ENCODE data around the gene GNAO1.

GNAO1 gene

DNA sequence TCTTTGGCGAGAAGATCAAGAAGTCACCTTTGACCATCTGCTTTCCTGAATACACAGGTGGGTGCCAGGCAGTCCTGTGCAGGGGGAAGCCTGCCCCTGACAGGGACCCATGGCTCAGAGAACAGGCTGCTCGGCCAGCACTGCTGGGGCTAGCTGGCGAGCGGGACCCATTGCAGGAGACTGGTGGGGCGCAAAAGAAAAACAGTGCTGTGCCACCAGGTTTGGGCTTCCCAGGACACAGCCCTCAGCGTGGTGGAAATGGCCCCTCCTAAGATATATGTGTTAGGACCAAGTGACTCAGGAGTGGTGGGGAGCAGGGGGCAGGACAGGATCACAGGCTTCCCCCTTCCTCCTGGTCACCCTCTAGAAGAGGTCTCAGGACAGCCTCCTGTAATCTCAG lies 160.2 kb downstream of the GNAO1 start:
- DNase-seq, result no peak

DNA sequence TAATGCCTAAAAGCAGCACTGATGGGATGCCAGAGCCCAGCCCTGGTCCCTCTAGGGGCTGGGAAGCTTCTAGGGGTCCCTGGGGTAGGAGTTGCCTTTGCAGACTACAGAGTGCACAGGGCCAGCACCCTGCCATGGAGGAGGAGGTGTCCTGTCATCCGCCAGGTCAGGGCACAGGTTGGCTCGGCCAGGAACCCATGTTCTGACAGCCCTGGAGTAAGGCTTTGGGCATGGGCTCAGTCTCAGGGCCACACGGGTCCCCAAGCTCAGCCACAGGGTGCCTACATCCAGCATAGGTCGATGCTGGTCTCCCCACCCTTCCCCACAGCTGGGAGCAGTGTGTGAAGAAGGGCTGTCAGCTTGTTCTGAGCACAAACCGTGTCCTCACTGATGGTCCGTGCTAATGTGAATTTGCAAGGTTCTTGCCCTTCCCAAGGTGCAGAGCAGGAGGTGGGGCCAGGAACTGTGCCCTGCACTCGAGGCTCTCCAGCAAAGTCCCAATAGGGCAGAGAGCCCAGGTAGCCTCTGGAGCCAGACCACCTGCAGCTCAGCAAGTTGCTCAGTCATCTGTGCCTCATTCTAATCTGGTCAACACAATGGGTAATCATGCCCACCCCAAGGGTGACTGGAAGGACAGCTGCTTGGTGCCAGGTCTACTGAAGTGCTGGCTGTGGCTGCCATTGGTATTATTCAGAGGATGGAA lies 161.2 kb downstream of the GNAO1 start:
- no peak for DNase-seq

DNA sequence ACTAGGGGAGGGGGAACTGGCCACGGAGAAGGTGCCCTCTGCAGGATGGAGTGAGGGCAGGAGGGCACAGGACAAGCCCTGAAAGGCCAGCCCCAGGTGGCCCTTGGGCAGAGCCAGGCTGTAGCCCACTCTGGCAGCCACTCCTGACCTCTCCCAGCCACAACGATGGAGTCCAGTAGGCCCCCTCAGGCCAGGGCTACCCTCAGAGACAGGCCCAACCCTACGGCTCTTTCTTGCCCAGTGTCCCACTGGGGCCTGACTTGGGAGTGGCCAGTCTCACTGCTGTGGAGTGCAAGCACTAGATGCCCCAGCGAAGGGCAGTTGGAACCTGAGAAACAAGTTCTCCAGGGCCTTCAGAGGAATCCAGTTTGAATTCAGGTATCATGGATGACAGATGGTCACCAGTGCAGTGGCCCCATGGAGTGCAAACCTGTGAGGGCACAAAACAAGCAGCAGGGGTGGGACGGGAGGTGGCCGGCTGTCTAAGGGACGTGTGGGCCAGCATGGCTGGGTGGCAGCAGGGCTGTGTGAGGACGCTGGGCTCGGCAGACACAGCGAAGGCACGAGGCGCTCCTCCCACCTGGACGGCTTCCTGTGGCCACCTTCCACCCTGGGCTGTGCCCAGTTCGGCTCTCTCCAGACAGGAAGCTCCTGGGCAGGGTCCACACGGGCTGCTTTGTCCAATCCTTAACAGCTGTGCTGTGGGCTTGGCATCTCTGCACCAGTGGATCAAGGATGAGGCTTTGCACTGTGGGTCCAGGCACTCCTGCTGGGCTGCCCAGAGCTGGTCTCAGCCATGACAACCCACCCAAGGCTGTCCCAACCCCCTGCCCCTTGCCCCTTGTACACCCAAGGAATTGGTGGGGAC lies 162.0 kb downstream of the GNAO1 start:
- DNase-seq, result no peak

DNA sequence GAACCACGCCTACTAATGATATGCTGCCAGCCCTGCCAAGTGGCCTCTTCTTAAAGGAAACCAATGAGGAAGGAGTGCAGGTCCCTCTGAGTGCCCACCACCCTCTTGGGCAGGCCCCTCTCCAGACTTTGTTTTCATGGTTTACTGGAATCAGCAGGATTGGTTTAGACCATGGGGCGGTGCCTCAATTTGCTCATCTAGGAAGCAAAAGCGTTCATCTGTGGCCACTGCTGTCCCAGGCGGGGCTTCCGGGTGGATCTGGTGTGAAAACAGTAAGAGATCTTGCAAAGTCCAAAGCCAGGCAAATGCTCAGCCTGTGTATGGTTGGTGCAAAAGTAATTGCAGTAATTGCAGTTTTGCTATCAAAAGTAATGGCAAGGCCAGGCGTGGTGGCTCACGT lies 162.7 kb downstream of the GNAO1 start:
- DNase-seq, result no peak

DNA sequence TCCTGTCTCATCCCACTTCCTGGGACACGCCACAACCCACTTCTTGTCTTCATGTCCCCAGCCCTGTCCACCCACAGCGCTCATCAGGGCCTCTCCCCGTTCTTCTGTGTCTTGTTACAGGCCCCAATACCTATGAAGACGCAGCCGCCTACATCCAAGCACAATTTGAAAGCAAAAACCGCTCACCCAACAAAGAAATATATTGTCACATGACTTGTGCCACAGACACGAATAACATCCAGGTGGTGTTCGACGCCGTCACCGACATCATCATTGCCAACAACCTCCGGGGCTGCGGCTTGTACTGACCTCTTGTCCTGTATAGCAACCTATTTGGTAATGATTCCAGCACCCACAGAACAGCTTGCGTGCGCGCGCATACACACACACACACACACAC lies 163.5 kb downstream of the GNAO1 start:
- no peak for DNase-seq

DNA sequence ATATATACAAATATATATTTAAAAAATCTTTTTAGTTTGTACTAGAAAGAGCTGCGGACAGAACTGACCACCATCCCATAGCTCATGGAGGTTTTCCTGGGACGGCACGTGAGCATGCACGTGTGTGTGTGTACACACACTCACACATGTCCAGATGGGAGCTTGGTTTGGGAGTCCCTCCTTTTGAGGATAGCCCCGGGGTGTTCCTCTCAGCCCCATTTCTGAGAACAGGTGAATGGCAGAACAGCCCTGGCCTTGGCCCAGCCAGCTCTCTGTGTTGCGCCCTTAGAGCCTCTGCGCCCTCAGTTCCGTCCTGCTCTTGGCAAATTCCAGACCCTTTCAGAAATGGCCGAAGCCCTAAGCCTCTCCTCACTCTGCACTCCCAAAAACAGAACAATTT lies 163.9 kb downstream of the GNAO1 start:
- DNase-seq, result no peak

DNA sequence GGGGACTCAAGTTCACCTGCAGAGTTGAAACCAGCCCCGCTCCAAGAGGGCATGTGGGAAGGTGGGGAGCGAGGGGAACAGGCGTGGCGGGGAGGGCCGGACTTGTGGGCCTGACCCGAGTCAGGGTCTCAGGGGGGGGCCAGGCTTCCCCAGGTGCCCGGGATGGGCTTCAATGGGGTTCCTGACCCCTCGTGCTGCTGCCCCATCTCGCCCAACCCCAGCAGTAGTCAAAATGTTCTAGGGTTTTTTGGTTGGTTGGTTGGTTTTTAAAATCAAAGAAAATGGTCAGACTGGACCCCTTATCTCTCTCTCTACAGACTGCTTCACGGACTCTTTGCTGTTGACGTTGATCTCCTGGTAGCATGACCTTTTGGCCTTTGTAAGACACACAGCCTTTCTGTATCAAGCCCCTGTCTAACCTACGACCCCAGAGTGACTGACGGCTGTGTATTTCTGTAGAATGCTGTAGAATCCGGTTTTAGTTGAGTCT lies 164.5 kb downstream of the GNAO1 start:
- no peak for DNase-seq

DNA sequence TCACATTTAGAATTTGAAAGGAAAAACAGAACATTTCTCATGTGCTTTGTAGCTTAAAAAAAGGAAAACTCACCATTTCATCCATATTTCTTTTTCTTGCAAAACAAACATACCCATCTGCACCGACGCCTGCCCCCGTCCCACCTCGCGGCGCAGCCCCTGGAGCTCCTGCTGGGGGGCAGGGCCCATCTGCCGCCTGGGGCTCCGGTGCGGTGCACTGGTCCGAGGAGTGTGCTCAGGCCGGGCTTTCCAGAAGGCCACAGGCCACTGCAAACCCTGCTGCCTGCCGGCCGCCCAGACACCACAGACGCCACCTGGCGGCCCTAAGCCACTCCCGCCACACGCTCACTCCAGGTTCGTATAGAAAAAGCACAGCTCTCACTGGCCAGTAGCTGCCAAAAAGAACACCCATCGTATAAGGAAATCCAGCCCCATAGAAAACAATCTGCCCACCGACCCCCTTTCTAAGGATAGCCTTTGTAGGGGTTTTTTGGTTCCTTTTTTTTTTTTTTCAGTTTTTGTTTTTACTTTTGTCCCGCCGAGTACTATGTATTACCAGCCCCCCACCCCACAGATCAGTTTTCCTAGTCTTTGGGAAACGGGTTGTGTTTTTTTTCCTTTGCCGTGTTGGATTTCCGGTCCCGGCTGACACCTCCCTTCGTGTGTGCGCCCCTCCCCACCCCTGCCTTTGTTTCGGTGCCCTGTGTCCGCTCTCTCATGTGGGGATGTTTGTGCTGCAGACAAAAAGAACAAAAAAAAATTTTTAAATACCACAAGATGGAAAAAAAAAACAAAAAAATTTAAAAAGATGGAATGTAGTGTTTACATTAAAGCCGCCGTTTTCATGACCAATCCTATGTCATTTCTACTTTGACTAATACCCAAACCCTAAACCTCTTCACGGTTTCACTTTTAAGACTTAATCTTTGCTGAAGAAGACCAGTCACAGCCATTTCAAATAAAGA lies 165.3 kb downstream of the GNAO1 start:
- DNase-seq, result peak; percentile 82

DNA sequence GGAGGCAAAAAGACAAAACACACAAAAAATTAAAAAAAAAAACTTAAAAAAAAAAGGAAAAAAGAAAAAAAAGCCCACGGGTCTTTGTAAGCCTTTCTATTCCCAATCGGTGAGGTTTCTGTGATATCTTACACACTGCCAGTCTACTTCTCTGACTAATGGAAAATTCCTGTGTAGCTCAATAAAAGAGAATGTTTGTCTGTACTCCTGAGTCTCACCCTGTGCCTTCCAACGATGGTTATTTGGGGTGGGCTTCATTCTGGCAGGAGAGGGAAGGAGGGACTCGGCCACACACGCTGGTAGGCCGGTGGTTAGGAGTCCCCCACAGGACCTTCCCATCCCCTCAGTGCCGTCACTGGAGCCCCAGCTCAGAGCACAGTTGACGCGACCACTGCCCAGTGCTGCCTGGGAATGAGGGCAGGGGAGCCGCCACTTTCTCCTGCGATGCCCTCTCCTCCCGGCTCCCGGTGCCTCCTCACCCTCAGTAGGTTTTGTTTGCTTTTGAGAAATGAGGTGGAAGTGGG lies 166.0 kb downstream of the GNAO1 start:
- DNase-seq, result no peak

DNA sequence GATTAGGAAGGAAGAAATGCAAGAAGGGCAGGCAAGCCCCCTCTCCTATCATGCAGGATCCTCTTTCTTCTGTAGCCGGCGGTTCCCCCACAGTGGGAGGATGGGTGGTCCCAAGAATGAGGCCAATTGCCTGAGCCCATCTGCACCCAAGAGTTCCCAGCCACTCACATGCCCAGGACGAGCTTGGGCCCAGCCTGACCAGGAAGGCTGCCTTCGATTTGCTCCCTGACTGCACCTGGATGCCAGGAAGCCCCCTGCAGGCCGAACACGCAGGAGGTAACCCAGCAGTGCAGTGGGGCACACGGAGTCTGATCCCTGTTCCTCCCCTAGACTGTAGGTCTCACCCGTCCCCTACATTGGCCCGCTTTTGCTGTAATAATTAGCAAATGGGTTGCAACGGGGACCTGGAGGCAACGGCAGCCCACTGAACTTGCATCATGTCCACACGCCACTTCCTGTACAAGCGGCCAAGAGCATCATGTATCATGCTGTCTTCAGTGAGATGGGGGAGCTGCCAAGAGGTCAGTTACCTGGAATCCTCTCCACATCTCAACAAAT lies 166.6 kb downstream of the GNAO1 start:
- DNase-seq, result no peak

DNA sequence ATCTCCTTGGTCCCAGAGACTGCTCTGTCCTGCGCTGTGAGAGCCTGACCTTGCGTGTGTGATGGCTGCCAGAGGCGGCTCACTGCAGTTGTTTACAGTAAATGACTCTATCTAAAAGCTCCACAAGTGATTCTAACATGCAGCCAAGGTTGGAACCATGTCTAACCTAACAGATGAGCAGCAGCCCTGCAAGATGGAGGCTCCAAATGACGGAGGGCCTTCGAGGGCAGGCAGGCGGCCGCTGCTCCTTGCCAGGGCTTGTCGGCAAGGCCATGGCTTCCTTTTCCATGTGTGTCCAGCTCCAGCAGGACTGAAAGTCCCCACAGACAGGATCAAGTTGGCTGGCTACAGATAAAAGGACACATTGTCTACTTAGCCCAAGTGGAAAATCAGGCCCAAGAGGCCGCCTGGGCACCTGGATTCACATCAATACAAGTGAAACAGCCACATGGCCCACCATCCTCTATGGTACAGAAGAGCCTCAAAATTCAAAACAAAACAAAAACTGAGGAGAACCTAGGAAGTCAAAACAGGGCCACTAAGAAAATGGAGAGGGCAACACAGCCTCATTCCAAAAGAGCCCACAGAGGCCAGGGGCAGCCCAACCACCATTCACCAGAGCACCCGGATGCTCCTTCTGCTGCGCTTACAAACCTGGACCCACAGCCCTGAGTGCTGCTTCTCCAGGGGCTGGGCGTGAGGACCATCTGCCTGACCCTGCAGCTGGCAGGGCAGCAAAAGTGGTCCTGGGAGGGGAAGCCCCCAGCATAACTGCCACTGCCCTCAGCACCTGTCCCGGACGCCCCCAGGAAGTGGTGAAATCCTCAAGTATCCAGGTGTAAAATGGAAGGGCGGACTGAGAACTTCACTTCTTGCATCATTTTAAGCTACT lies 169.1 kb downstream of the GNAO1 start:
- DNase-seq, result no peak

DNA sequence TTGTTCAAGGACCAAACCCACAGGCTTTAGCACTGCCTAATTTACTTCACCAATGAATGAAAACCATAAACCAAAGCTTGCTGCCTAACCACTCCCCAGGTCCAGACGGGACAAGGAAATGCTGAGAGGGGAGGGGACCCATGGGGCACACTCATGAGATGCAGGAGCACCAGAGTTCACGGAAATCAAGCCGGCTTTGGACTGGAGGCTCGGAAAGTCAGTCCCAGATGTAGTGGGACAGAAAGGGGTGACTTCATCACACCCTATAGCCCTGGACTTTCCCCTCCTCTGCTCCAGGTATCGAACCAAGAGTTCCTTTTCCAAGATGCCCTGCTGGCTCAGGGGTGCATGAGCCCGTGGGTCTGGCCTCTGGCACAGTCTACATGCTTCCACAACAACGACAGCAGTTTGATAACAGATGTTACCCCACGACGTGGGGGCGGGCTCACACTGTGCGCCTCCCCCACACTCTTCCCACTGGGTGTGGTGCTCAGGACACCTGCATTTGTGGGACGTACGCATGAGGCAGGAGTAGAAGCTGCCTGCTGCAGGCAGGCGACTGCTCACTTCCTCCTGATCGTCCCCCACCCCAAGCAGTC lies 170.9 kb downstream of the GNAO1 start:
- no peak for DNase-seq

DNA sequence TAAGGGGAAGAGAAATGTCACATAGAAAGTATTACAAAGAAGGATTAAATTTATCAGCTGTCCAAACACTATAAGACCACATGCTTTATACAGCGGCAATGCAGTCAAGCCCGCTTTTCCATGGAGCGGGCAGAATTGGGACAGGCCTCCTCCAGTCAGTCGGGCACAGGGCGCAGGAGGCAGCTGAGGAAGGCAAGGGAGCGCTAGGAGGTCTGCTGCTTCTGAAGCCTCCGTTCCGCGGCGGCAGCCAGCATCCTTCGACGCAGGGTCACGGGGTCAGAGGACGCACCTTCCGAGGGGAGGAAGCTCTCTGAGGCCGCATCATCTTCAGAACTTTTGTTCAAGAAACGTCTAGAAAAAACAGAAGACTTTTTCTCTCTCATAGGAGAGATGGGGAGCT lies 171.4 kb downstream of the GNAO1 start:
- DNase-seq, result no peak

DNA sequence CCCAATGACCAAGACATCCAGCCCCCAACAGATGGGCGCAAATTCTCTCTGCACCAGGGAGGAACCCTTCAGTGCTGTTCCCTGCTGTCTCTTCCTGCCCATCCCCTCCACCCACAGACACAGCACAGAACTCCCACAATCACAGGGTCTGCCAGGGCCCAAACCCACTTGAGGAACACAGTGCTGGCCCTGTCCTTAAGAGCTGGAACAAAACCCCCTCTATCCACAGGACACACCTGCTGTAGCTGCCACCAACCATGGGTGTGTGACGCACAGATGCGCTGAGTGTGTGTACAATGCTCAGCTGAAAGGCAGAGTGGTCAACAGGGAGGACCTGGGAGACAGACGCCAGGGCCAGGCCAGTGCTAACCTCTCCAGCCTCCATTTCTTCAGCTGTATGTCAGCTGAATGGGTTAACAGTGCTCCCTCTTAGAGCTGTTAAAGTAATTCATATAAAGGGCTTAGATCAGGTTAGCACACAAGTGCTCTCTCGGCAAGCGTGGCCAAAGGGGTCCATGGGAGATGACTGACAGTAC lies 172.0 kb downstream of the GNAO1 start:
- no peak for DNase-seq

DNA sequence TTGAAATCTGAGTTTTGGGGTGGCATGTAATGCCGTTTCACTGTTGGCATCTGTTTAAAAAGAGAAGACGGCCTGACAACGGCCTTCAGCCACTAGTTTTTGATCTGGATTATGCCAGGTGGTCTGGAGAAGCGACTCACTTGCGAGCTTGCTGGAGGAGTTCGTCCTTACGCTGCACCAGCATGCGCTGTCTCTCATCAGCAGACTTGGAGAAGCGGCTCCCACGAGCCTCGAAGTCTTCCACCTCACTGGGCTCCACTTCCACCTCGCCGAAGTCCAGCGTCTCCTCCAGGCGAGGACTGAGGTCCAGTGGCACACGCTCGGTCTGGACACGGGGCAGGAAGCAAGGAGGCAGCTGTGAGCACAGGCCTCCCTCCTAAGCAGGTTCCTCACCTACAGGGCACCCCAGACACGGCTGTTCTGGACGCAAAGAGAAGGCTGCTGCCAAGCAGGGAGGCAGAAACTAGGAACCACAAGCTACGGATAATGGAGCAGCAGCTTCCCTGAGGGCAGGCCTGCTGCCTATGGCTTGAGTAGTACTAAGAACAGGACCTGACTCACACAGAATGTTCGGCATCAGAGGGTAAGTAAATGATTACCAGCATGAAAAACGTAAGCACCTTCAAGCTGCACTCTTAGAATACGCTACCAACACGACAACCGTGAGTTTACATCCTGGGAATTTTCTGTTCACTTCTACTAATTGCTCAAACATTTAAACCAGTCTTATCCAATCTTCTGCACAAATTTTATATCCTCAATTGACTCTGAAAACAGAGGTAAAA lies 172.7 kb downstream of the GNAO1 start:
- no peak for DNase-seq

DNA sequence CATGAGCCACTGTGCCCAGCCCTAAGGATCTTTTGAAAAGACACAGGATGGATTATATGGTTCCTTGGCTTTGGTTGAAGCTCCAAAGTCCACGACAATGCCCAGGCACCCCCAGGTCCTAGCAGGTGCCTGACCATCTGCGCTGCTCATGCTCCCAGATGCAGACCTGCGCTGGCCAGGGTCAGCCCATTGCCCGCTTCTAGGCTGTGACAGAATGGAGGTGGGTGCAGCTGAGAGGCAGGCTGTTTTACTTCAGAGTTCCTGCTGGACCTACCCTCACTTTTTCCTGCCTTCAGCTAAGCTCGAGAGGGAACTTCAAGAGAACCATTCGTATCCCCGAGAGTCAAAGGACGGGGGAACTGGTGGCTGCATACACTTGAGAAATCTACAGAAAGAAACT lies 173.6 kb downstream of the GNAO1 start:
- DNase-seq, result no peak

DNA sequence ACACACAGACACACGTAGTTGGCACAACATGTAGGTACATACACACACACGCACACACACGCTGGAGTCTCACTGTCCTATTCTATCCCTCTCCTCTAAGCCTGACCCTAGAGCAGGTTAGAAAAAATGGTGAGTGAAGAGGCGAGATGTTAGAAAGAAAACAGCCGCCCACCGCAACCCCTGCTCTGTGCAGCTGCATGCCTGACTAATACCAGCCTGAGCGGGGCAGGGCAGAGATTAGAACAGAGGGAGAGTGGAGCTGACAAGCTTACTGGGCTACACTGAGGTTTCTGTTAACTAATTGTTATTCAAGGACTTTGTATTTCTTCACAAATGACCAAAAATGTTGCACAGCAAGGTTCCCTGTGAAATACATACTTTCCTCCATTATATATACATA lies 174.3 kb downstream of the GNAO1 start:
- DNase-seq, result no peak

DNA sequence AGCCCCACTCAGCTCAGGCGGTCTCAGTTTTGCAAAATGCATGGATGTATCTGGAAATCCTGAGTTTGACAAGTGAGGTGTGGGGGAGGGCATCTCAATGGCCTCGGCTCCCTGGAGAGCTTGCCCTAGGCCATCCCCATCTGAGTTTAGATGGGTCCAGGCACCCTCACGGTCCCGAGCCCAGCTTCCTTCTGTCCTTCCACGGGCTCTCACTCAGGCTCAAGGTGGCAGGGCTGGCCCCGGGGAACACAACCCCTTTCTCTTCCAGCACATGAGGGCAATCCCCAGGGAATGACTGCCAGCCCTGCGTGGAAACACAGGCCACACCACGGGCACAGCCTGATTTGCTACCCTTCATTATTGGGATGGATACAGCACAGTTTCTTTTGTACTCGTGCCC lies 175.7 kb downstream of the GNAO1 start:
- DNase-seq, result no peak

DNA sequence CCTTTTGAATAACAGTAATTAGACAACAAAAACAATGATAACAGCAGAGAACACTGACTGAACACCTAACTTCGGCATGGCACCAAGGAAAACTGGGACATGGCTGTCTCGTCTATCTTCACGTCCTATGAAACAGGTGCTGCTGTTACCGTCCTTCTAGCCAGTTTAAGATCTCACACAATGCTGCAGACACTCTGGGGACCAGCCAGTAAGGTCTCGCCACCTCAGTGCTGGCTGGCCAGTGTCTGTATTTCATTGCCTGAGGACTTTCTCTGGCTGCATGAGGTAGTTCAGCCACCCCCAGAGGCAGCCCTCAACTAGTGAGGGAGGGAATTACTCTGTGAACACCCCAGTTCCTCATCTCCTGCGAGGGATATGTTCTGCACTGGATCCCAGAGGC lies 176.5 kb downstream of the GNAO1 start:
- DNase-seq, result no peak

DNA sequence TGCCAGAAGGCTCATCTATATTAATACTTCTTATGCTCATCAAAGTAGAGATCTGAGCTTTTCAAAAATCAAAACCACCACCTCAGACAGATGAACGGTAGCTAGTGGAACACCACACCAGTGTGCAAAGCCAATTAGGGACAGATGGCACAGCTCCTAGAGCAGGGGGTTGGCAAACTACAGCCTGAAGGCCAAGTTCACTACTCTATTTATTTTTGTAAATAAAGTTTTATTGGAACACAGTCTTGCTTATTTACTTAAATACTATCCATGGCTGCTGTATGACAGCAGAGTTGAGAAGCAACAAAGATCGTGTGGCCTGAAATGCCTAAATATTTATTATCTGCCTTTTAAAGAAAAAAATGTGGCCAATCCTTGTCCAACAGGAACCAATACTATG lies 177.3 kb downstream of the GNAO1 start:
- DNase-seq, result no peak
